GM10847 (cell line): ENCODE measurements around the gene KLF8.

ENCODE experiments used
- POLR2A ChIP-seq: IDR thresholded peaks from 2 replicates; pipeline ENCODE4 v1.6.1; 2011; ENCODE audit not compliant: insufficient read length; ENCODE audit errors: extremely low read depth

Gene KLF8

DNA sequence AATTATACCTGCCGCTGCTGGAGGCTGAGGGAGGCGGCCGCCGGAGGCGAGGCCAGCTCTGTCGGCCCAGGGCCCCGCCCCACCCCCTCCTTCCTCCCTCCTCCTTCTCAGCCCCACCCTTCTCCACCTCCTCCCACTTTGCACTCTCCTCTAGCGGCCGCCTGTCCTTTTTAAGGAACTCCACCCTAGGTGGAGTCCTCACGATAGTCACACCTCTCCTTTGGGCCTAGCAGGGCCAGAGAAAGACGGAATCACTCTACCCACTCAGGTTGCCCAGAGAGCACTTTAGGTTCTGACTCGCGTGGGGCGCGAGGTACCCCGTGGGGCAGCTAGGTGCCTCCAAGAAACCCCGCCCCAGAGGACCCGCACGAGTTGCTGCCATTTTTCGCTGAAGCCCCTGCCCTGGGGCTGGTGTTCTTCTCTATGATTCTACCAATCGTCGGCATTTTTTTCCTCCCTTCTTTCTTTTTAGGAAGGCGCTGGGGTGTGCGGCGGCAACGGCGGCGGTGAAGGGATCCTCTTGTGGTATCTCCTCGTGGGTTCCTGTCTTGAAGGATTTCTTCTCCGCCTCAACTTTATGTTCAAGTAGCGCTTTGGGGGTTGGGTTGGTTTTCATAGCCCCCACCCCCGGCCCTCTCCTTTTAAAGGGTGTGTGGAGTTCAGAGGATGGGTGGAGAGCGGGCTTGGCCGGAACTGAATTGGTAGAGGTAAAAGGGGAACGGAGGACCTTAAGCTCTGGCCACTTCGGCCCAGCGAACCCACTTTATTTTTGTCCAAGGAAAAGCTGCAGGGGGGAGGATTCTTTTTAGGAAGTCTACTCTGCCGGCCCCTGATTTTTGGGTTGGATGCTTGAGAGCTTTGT is at the start of gene KLF8:
KLF8 (plus strand) TSS at position 136 of the 862 bp plus-strand sequence. CDS start 979 bp downstream, outside the sequence.
- no peak for TF ChIP-seq POLR2A

DNA sequence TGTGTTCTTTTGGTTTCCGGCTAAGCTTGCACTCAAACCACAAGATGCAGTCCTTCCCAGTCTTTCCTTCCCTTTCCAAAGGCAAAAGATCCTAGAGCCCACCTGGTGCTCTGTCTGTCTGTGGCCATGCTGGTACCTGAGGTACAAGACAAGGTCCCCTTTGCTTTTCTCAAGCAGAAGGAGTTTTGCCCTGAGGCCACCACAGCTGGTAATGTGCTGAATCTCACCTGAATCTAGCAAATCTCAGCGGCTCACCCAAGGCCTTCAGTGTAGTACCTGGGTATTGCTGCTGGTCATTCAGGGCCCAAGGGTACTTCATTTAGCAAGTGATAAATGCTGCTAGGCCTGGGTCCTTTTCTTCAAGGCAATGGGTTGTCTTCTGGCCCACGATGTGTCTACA is 20.5 kb upstream of the KLF8 start:
- TF ChIP-seq POLR2A = no peak

DNA sequence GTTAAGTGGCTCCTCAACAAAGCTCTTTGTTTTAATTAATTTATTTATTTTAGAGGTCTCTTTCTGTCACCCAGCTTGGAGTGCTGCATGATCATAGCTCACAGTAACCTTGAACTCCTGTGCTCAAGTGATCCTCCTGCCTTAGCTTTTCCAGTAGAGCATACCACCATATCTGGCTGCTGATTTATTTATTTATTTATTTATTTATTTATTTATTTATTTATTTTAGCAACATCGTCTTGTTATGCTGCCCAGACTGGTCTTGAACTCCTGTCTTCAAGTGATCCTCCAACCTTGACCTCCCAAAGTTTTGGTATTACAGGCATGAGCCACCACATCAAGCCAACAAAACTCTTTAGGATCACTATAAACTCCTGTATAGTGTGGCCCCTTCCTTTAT is 15.8 kb upstream of the KLF8 start:
- no peak for TF ChIP-seq POLR2A

DNA sequence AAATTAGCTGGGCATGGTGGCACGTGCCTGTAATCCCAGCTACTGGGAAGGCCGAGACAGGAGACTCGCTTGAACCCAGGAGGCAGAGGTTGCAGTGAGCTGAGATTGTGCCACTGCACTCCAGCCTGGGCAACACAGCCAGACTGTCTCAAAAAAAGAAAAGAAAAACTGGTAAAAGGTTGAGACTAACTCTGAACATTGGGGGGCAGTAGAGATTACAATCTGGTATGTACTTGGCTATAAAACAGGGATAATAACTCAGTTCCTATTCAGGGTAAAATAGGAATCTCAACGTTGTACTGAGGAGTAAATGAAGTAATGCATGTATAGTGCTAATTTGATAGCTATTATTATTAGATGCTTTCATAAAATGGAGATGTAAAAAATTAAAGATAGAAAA is 12.5 kb upstream of the KLF8 start:
- TF ChIP-seq POLR2A = no peak

DNA sequence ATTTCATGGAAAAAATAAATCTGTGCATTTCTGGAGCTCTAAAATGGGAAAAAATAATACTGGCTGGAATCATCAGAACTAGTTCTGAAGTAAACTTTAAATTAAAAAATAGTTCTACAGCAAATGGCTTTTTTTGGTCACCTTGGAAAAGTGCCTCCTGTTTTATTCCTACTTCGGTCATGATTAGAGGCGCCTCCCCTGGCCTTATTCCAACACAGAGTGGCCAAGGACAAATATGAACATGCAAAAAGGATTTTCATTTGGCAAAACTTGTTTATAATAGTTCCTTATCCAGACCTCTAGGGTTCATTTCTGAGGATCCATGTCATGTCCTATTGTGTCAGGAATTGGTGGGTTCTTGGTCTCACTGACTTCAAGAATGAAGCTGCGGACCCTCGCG is 11.1 kb upstream of the KLF8 start:
- no peak for TF ChIP-seq POLR2A

DNA sequence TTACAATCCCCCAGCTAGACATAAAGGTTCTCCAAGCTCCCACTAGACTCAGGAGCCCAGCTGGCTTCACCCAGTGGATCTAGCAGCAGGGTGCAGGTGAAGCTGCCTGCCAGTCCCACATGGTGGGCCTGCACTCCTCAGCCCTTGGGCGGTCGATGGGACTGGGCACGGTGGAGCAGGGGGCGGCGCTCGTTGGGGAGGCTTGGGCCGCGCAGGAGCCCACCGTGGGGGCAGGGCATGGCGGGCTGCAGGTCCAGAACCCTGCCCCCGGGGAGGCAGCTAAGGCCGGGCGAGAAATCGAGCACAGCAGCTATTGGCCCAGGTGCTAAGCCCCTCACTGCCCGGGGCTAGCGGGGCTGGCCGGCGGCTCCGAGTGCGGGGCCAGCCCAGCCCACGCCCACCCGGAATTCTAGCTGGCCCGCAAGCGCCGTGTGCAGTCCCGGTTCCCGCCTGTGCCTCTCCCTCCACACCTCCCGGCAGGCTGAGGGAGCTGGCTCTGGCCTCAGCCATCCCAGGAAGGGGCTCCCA is 9.6 kb upstream of the KLF8 start:
- no peak for TF ChIP-seq POLR2A

DNA sequence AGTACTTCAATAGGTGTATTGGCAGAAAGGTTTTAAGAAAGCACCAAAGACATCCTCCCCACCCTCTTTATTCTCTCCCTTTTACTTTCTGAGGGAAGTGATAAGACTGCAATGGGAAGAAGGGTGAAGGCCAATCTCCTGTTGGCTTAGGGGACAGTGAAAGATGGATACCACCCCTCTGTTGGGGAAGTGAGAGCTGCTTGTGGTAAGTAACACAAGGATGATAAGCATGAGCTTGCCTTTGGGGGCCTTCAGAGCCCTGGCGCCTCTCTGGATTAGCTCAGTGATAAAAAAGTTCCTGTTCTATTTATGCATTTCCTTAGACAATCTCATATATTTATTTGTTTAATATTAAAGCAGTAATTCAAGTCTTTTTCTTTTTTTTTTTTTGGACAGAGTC is 5.2 kb upstream of the KLF8 start:
- no peak for TF ChIP-seq POLR2A

DNA sequence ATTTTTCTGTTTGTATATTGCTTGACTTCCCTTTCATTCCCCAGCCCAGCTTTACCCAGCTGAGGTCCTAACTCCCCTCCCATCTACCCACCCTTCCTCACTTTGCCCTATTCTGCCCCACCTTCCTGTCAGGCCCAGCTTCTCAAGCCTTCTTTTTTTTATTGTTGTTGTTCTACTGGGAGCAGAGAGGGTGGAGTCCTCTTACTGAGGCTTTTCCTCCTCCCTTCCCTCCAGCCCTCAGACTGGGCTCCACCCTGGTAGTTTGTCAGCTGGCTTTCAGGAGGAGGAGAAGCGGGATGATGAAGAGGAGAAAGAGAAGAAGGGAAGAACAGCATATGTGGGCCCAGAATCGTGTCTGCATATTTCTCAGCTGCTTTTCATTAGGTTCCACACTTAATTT is 3.2 kb upstream of the KLF8 start:
- TF ChIP-seq POLR2A = no peak

DNA sequence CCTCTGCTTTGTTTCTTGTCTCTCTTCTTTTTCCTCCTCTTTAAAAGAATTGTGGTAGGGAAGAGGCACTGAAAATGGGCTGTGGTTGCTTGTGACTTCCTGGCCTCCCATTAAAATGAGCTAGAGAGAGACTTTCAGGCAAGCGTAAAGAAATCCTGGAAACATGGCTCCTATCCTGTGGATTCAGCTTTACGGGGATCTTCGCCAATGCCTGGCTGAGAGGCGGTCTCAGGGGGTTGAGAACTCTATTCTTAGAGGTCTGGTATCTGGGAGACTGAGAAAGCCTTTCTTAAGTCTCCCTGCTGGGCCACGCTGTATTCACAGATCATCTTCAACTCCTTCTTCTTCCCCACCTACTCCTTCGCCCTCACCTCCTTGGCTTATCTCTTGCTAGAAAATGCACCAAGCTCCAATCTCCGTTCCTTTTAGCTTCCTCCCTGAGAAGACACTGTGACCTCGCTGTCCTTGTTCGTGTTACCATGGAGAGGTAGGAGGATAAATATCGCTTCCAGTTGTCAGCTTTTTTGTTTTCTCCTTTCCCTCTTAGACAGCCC is 542 bp upstream of the KLF8 start:
- no peak for TF ChIP-seq POLR2A

DNA sequence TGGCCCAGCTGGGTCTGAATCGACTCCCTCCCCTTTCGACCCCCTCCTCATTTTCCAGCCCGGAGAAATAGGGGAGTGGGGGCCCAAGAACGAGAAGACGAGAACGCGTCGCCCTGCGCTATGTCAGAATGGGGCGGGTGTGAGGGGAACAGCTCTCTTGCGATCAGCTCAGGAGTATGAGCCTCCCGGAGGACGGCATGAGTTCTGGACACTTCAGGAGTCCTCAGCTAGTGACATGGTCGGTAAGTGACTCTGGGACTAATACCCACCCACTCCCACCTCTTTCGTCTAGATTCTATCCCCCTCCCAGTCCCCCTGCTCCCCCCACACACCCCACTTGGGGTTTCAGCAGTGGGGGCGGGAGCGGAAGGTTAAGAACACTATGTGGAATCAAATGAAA is 944 bp downstream of the KLF8 start:
- no peak for TF ChIP-seq POLR2A

DNA sequence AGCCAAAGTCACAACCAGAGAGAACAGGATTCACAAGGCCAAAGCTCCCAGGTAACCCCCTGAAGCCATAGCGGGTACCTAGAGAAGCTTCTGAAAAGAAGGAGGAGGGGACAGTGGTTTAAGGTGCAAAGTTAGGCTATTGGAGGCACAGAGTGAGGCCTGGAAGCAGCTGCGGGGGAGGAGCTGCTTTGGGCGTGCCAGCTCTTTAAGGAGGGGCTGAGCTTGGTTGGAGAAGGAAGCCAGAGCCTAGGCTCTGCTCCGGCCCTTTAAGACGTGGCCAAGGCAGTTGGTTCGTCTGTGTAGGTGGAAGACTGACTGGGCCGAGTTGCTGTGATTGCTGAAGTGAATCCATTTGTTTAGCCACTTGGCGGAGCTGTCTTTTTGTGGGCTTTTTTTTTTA is 1.5 kb downstream of the KLF8 start:
- no peak for TF ChIP-seq POLR2A

DNA sequence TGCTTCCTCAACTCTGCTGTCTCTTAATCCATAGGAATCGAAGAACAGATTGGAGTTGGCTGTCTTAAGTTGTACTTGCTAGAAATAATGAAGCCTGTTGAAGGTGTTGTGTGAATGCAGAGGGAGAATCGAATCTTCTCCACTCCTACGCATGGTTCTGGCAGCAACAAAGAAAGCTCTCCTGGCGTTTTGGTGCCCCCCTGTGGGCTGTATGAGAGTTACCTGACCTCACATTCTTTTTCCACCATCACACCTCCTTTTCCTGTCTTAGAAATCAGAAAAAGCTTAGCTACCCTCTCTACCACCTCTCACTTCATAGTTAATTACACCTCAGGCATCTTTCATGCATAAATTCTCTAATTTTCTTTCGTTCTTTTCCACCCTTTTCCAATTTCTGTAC is 16.3 kb downstream of the KLF8 start:
- no peak for TF ChIP-seq POLR2A

DNA sequence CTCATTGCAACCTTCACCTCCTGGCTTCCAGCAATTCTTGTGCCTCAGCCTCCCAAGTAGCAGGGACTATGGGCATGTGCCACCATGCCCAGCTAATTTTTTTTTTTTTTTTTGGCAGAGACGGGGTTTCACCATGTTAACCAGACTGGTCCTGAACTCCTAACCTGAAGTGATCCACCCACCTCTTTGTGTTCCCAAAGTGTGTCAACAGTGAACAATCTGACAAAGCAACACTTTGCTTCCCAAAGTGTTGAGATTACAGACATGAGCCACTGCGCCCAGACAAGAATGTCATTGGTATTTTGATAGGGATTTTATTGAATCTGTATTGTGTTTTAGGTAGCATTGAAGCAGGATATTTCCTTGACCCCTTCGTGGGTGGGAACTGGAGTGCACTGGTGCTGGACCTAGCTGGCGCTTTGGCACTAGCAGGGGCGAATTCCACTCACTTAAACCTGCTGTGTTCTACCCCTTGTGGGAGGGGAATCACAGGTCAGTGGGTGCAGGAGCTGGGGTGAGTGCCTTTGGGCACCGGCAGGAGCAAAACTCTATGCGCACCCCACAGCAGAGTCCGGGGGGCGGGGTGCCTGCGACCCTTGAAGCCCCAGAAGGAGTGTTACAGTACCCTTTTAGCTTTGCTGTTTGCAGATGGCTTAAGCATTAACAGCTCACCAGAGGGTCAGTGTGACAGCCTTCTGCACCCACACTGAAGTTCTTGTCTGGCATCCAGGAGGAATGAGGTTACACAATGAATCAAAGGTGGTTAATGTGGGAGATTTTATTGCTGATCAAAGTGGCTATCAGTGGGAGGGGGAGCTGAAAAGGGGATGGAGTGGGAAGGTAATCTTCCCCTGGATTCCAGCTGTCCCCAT is 21.9 kb downstream of the KLF8 start:
- TF ChIP-seq POLR2A = no peak

DNA sequence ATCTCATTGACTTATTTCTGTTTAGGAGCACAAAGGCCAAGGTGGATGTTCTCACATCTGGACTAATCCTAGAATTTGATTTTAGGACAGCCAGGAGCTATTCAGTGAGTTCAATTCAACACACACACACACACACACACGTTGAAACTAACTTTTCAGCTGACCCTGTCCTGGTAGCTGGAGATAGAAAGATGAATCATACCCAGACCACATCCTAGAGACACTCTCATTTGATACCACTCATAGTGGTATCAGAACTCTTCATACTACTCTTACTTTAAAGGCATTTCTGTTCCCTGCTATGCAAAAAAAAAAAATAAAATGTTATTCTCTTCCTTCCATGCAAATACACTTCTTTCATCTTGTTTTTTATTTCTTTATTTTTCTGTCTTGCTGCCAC is 36.7 kb downstream of the KLF8 start:
- TF ChIP-seq POLR2A = no peak

DNA sequence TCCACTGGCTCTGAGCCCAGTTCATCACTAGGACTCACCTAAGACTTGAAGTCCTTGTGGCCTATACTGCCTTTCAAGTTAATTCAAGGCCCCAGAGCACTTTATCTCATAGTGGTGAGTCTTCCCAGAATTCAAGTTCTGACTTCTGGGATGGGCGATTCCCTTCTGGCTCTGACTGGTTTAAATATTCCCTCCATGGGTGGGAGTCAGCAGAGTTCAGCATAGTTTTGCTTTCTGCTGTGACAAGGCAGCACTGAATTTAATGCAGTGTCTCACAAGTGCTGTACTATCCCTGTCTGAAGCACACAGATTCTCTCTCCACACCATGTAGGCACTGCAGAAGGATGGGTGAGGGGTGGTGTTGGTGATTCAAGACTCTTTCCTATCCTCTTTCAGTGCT is 46.5 kb downstream of the KLF8 start:
- TF ChIP-seq POLR2A = no peak

DNA sequence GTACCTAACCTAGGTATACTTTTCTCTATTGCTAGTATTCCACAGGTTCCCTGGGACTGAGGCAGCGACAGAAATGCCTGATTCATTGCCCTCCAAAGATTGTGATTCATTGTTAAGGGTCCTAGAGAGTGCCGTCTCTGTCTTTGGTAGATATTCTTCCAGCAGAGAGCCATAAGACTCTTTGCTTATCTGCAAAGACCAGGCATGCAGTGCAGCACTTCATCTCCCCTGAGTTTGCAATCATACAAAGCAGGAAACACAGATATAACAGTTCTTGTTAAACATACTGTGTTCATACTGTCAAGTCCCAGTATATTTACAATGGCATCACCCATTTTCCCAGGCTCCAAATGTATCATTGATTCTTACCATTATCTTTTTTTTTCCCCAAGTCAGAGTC is 47.7 kb downstream of the KLF8 start:
- no peak for TF ChIP-seq POLR2A

DNA sequence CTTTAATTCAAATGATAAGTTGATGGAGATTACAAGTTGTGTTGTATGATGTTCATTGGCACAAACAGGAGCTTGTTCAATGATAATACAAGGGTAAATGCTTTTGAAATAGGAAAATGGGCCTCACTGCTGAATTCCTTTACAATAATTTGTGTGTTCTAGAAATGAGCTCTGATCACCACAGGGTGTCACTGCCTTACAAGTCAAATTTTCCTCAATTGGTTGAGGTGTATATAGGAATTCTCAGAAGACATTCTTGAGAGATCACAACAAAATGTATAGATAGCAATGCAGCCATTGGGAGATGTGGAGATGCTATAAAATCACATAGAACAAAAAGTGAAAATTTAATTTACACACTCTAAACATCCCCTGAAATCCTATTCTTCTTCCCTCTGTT is 49.6 kb downstream of the KLF8 start:
- no peak for TF ChIP-seq POLR2A
